MCF 10A (cell line): ENCODE results near the gene XCL1. TPM values are rescaled to one million over a fixed set of nuclear protein-coding genes. Genes with fewer than 3 reads are reported as not detected.

Experiments used
- BruUV-seq: library from RNA; stranded (reverse); fragments of 400-500 nt; replicated peaks from 2 replicates; lab custom pipeline; 2021; lab: Mats Ljungman, UMichigan
- CTCF ChIA-PET: fragments of 300-600 bp; sonication (Branson Sonifier 250); formaldehyde crosslinking; extraction: SDS; loops from one replicate; lab custom pipeline; 2021; ENCODE audit warnings: antibody characterized with exemption, inconsistent platforms; lab: Yijun Ruan, JAX
- POLR2A ChIA-PET: fragments of 300-600, 350-650 bp; sonication (Branson Sonifier 250); formaldehyde crosslinking; extraction: SDS; loops from one replicate; lab custom pipeline; 2020; ENCODE audit warnings: antibody characterized with exemption, inconsistent platforms; lab: Yijun Ruan, JAX
- DNase-seq: peaks from one replicate; pipeline ENCODE4 v3.0.0-alpha.2; 2018; ENCODE audit not compliant: unreplicated experiment
- H3K27ac Mint-ChIP-seq: one replicate; pipeline ENCODE4 v1.8.0; 2022; ENCODE audit warnings: mild to moderate bottlenecking, low read depth, mixed read lengths; ENCODE audit not compliant: unreplicated experiment
- H3K27me3 Mint-ChIP-seq: one replicate; pipeline ENCODE4 v1.8.0; 2022; ENCODE audit warnings: mixed read lengths; ENCODE audit not compliant: insufficient read depth, unreplicated experiment
- H3K36me3 Mint-ChIP-seq: one replicate; pipeline ENCODE4 v1.8.0; 2022; ENCODE audit warnings: mild to moderate bottlenecking, moderate library complexity, mixed read lengths; ENCODE audit not compliant: insufficient read depth, unreplicated experiment
- H3K4me1 Mint-ChIP-seq: one replicate; pipeline ENCODE4 v1.8.0; 2022; ENCODE audit warnings: mixed read lengths; ENCODE audit not compliant: insufficient read depth, unreplicated experiment
- H3K4me3 Mint-ChIP-seq: one replicate; pipeline ENCODE4 v1.8.0; 2022; ENCODE audit warnings: mild to moderate bottlenecking, moderate library complexity, mixed read lengths; ENCODE audit not compliant: unreplicated experiment
- H3K9me3 Mint-ChIP-seq: one replicate; pipeline ENCODE4 v1.8.0; 2022; ENCODE audit warnings: mixed read lengths; ENCODE audit not compliant: unreplicated experiment
- intact Hi-C: fragments of 100-400 bp; cut with micrococcal nuclease; formaldehyde crosslinking; loops from 2 replicates; pipeline ENCODE4 v1.14.1; 2022
- total RNA-seq: library from RNA; stranded (reverse); gene quantifications from 2 replicates; pipeline ENCODE4 v1.2.3, GENCODE V29; 2022
- TF ChIP-seq, protein P1 (sequence below): fragments of 200-600 bp; IDR thresholded peaks from one replicate; pipeline ENCODE4 v1.8.0; 2022; ENCODE audit warnings: antibody characterized with exemption, mild to moderate bottlenecking; ENCODE audit not compliant: unreplicated experiment

XCL1 gene
- total RNA-seq, 1 experiment from 2014 or later: not detected

DNA sequence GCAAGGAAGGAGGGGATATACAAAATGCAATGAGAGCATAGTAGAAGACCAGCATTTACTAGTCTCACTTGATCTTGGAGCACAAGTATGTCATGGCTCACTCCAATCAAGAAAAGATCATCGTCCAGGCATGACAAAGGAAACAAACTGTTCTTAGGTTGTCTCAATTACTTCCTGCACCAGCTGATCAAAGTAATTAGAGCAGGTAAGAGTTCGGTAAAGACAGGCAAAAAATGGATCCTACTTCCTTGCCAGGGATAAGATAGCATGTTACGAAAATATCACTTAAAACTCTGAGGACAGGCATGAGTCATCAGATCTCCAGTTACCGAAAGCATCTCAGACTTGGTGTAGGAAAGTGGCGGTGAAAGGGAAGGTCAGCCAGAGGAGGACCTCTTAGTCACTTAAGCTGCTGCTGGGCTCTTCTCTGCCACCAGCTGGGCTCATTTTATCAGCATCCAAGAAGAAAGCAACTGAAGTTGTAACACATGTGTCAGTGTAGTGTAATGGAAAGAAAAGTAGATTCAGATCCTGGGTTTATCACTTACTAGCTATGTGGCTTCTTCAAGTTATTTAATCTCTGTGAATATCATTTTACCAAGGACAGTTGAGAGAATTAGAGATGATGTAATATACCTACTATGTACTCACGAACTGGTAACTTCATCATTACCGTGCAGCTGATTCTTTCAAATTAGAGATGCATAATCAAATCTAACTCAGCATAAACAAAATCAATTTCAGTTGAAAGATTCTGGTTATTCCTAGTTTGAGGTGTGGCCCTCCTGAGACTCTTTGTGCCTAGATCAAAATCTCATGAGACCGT, 46.8 kb downstream of the XCL1 start:
- intact Hi-C loops: no loop called here
- H3K4me3 Mint-ChIP-seq: no peak overlapping the region
- no peaks in the 10 kb centered on the region for H3K9me3 Mint-ChIP-seq
- no peaks in the 10 kb centered on the region for H3K36me3 Mint-ChIP-seq
- POLR2A ChIA-PET: interaction anchor here (0.7 to 4.5 kb wide), 8 partner anchors 14 to 863 kb away, joined by 3 to 18 read pairs (median 4); partner anchors contain the start of genes BLZF1, NME7 and SLC19A2
- H3K27me3 Mint-ChIP-seq: no peaks in the 10 kb centered on the region
- no TSS peak for BruUV-seq
- TF ChIP-seq, protein P1, sequence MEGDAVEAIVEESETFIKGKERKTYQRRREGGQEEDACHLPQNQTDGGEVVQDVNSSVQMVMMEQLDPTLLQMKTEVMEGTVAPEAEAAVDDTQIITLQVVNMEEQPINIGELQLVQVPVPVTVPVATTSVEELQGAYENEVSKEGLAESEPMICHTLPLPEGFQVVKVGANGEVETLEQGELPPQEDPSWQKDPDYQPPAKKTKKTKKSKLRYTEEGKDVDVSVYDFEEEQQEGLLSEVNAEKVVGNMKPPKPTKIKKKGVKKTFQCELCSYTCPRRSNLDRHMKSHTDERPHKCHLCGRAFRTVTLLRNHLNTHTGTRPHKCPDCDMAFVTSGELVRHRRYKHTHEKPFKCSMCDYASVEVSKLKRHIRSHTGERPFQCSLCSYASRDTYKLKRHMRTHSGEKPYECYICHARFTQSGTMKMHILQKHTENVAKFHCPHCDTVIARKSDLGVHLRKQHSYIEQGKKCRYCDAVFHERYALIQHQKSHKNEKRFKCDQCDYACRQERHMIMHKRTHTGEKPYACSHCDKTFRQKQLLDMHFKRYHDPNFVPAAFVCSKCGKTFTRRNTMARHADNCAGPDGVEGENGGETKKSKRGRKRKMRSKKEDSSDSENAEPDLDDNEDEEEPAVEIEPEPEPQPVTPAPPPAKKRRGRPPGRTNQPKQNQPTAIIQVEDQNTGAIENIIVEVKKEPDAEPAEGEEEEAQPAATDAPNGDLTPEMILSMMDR: no peak
- CTCF ChIA-PET: interaction anchor here (0.6 to 6.0 kb wide), 16 partner anchors 8 to 1250 kb away, joined by 3 to 61 read pairs (median 5); partner anchors contain the start of gene ATP1B1
- H3K4me1 Mint-ChIP-seq: peaks cover 7% of the 10 kb centered on the region
- DNase-seq: peak; percentile 91
- no peak overlapping the region for H3K27ac Mint-ChIP-seq

DNA sequence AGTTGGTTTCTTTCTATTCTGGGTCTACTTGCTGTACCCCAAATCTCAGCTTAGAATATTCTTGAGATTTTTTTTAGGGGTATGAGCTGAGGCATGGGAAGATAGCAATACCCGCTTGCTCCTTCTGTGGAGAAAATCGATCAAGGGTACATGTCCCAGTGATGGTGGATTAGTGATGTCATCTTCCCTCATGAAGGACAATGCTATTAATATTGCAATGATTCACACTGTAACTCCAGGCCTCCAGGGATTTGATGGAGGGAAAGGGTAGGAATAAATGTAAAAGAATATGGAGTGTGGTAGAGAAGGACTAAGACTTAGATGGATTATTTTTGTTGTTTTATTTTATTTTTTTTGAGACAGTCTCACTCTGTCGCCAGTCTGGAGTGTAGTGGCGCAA, 47.4 kb downstream of the XCL1 start:
- Mint-ChIP-seq H3K4me1 (peaks cover 12% of the 10 kb centered on the region), H3K27me3 (no peaks in the 10 kb centered on the region), H3K36me3 (no peaks in the 10 kb centered on the region), H3K4me3 (no peak overlapping the region), H3K9me3 (no peaks in the 10 kb centered on the region), H3K27ac (no peak overlapping the region)
- TF ChIP-seq, protein P1: no peak
- POLR2A ChIA-PET: interaction anchor here (0.7 to 4.5 kb wide), 8 partner anchors 13 to 862 kb away, joined by 3 to 18 read pairs (median 4); partner anchors contain the start of genes BLZF1, NME7 and SLC19A2
- intact Hi-C loops: no loop called here
- CTCF ChIA-PET: interaction anchor here (0.7 to 6.0 kb wide), 12 partner anchors 9 to 730 kb away, joined by 3 to 61 read pairs (median 6); partner anchors contain the start of gene ATP1B1
- BruUV-seq: no TSS peak
- no peak for DNase-seq

DNA sequence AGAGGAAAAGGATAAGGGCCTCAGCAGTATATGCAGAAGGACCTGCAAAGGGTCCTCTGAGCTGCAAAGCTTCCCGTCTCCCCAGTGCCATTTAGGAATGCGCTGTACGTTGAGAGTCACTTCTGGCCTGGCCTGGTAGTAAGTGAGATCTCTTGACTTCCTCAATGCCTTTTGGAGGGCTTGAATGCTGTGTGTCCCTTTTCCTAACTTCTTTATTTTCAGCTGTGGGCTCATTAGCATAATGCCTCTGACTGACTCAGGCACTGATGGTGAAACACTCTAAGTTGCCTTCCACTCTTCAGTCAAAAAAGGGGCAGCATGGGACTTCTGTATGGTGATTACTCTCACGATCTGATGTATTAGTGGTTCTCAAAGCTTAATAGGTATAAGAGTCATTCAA, 49.9 kb downstream of the XCL1 start:
- TF ChIP-seq, protein P1: no peak
- BruUV-seq: no TSS peak
- no peak overlapping the region for H3K27ac Mint-ChIP-seq
- H3K36me3 Mint-ChIP-seq: no peaks in the 10 kb centered on the region
- H3K4me3 Mint-ChIP-seq: no peak overlapping the region
- intact Hi-C loops: no loop called here
- ChIA-PET POLR2A (interaction anchor here (0.7 kb wide), 1 partner anchor 688 kb away, joined by 4 read pairs; no protein-coding TSS in a partner anchor), CTCF (interaction anchor here (0.7 to 6.0 kb wide), 6 partner anchors 10 to 718 kb away, joined by 3 to 61 read pairs (median 4); no protein-coding TSS in a partner anchor)
- no peaks in the 10 kb centered on the region for H3K27me3 Mint-ChIP-seq
- no peaks in the 10 kb centered on the region for H3K9me3 Mint-ChIP-seq
- no peak for DNase-seq
- H3K4me1 Mint-ChIP-seq: peaks cover 18% of the 10 kb centered on the region

DNA sequence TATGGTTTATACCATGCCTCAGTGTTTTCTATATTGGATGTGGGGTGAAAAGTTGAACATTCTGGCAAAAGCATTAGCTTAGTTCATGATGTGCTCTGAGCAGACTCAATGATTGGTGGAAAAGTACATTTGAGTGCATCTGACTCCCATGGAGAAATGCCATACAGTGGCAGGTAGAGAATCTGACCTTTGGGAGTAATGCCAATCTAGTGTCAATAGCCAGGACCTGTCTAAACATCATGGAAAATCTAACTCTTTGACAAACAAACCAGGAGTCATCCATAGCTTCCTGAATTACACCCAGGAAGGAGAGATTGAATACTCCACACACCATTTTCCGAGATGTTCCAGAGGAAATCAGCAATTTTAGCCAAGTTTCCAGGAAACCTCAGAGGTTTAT, 51.0 kb downstream of the XCL1 start:
- Mint-ChIP-seq H3K36me3 (no peaks in the 10 kb centered on the region), H3K27ac (no peak overlapping the region), H3K27me3 (no peaks in the 10 kb centered on the region), H3K9me3 (no peaks in the 10 kb centered on the region), H3K4me1 (peaks cover 18% of the 10 kb centered on the region), H3K4me3 (no peak overlapping the region)
- TF ChIP-seq, protein P1: no peak
- DNase-seq: no peak
- intact Hi-C loops: no loop called here
- ChIA-PET POLR2A (interaction anchor here (0.7 to 1.9 kb wide), 2 partner anchors 9 to 11 kb away, joined by 3 to 7 read pairs; no protein-coding TSS in a partner anchor), CTCF (interaction anchor here (0.6 to 3.0 kb wide), 5 partner anchors 10 to 721 kb away, joined by 3 to 13 read pairs (median 4); no protein-coding TSS in a partner anchor)
- no TSS peak for BruUV-seq
